H1 (cell line): ENCODE measurements around the gene LANCL2. TPM values are rescaled to one million over a fixed set of nuclear protein-coding genes. Genes with fewer than 3 reads are reported as not detected.

Experiments
- CTCF ChIA-PET: fragments of 300-600 bp; sonication (Branson Sonifier 250); formaldehyde crosslinking; loops from one replicate; lab custom pipeline; 2021; ENCODE audit not compliant: partially characterized antibody; lab: Charles Lee
- POLR2A ChIA-PET: fragments of 300-600 bp; sonication (Branson Sonifier 250); formaldehyde crosslinking; loops from one replicate; lab custom pipeline; 2021; ENCODE audit warnings: inconsistent platforms; ENCODE audit not compliant: partially characterized antibody; lab: Charles Lee
- DNase-seq, 2 experiments: peaks; one replicate each; pipeline versions ENCODE4 v3.0.0 to v3.0.0-alpha.2; 2010 to 2022; ENCODE audit warnings: low spot score in 2 of 2, low read depth in 1 of 2, mixed read lengths in 1 of 2
- FAIRE-seq: peaks from 2 replicates; lab custom pipeline; 2011; peaks lifted over from hg19 to GRCh38; lab: Jason Lieb, UNC
- H2AFZ ChIP-seq: 2 replicates; pipeline ENCODE4 v1.8.1; 2012; ENCODE audit warnings: low read length, inconsistent platforms
- H2AK5ac ChIP-seq: 2 replicates; pipeline ENCODE4 v1.6.1; 2013; ENCODE audit warnings: low read depth, low read length
- H2BK120ac ChIP-seq: replicated peaks from 2 replicates; pipeline ENCODE3; 2013; ENCODE audit warnings: low read depth, low read length, inconsistent platforms
- H2BK12ac ChIP-seq: 2 replicates; pipeline ENCODE4 v1.6.1; 2013; ENCODE audit warnings: low read depth, low read length
- H2BK15ac ChIP-seq: 2 replicates; pipeline ENCODE4 v1.6.1; 2013; ENCODE audit warnings: low read length
- H2BK20ac ChIP-seq: 2 replicates; pipeline ENCODE4 v1.6.1; 2013; ENCODE audit warnings: low read length
- H2BK5ac ChIP-seq: 2 replicates; pipeline ENCODE4 v1.6.1; 2013; ENCODE audit warnings: low read depth, low read length
- H3K14ac ChIP-seq: 2 replicates; pipeline ENCODE4 v1.6.1; 2013; ENCODE audit warnings: inconsistent platforms; ENCODE audit not compliant: insufficient read length
- H3K18ac ChIP-seq: 2 replicates; pipeline ENCODE4 v1.6.1; 2013; ENCODE audit warnings: low read length; ENCODE audit errors: extremely low read depth
- H3K23ac ChIP-seq: 2 replicates; pipeline ENCODE4 v1.6.1; 2013; ENCODE audit warnings: inconsistent platforms; ENCODE audit not compliant: insufficient read length
- H3K23me2 ChIP-seq: 2 replicates; pipeline ENCODE4 v1.6.1; 2013; ENCODE audit warnings: low read depth, low read length
- H3K27ac ChIP-seq: 2 replicates; pipeline ENCODE4 v1.6.1; 2011; ENCODE audit warnings: low read depth, low read length, inconsistent platforms
- H3K27me3 ChIP-seq, 4 experiments: replicated peaks in 1 of 4; 1 replicate in 1 of 4; 2 replicates in 3 of 4; pipeline versions ENCODE4 v1.6.1 to v1.8.1; 2011 to 2013; ENCODE audit warnings: low read length in 3 of 4, mild to moderate bottlenecking in 3 of 4, inconsistent platforms in 2 of 4, mixed read lengths in 2 of 4, moderate library complexity in 1 of 4; ENCODE audit not compliant: control insufficient read depth in 3 of 4, insufficient read depth in 3 of 4; ENCODE audit errors: extremely low read depth in 1 of 4
- H3K36me3 ChIP-seq, 4 experiments: 2 replicates each; pipeline versions ENCODE4 v1.6.1 to v1.8.1; 2011 to 2013; ENCODE audit warnings: mild to moderate bottlenecking in 4 of 4, low read length in 3 of 4, moderate library complexity in 2 of 4, control low read depth in 1 of 4, inconsistent platforms in 1 of 4; ENCODE audit not compliant: insufficient read depth in 4 of 4, control insufficient read depth in 2 of 4
- H3K4ac ChIP-seq: replicated peaks from 2 replicates; pipeline ENCODE3; 2013; ENCODE audit warnings: low read length, low read depth, mixed read lengths, inconsistent platforms; ENCODE audit not compliant: insufficient read length
- H3K4me1 ChIP-seq, 4 experiments: replicated peaks in 1 of 4; 1 replicate in 1 of 4; 2 replicates in 3 of 4; pipeline versions ENCODE4 v1.6.1 to v1.8.1; 2011 to 2013; ENCODE audit warnings: low read length in 3 of 4, inconsistent platforms in 2 of 4, mixed read lengths in 1 of 4; ENCODE audit not compliant: insufficient read depth in 4 of 4, control insufficient read depth in 3 of 4
- H3K4me2 ChIP-seq, 2 experiments: 2 replicates each; pipeline versions ENCODE4 v1.6.1 to v1.8.1; 2011 to 2013; ENCODE audit warnings: low read depth in 2 of 2, low read length in 2 of 2, control low read depth in 1 of 2, inconsistent platforms in 1 of 2, mild to moderate bottlenecking in 1 of 2; ENCODE audit not compliant: insufficient read depth in 1 of 2
- H3K4me3 ChIP-seq, 4 experiments: fragments of 200-600, 300-600 bp in 1 of 4; sonication (generic), shearing (Covaris generic), sonication (Bioruptor Twin) in 1 of 4; 2 replicates each; pipeline versions ENCODE4 v1.5.1 to v1.8.1; 2011 to 2016; ENCODE audit warnings: low read length in 4 of 4, low read depth in 3 of 4, control low read depth in 2 of 4, inconsistent platforms in 2 of 4, mild to moderate bottlenecking in 2 of 4, mixed read lengths in 1 of 4, moderate library complexity in 1 of 4; ENCODE audit not compliant: insufficient read depth in 2 of 4; ENCODE audit errors: extremely low read depth in 1 of 4
- H3K56ac ChIP-seq: replicated peaks from 2 replicates; pipeline ENCODE3; 2013; ENCODE audit warnings: low read depth, mild to moderate bottlenecking, mixed read lengths, low read length, inconsistent platforms; ENCODE audit not compliant: insufficient read length
- H3K79me1 ChIP-seq: 2 replicates; pipeline ENCODE4 v1.6.1; 2013; ENCODE audit warnings: low read depth, low read length, control low read depth
- H3K79me2 ChIP-seq, 2 experiments: 2 replicates each; pipeline versions ENCODE4 v1.6.1 to v1.8.1; 2012 to 2013; ENCODE audit warnings: low read length in 2 of 2, mild to moderate bottlenecking in 2 of 2, inconsistent platforms in 1 of 2; ENCODE audit not compliant: insufficient read depth in 2 of 2, control insufficient read depth in 1 of 2
- H3K9ac ChIP-seq, 4 experiments: replicated peaks in 1 of 4; 1 replicate in 1 of 4; 2 replicates in 3 of 4; pipeline versions ENCODE4 v1.6.1 to v1.8.1; 2011 to 2013; ENCODE audit warnings: low read depth in 3 of 4, low read length in 3 of 4, control low read depth in 2 of 4, mild to moderate bottlenecking in 2 of 4, moderate library complexity in 2 of 4, inconsistent platforms in 1 of 4; ENCODE audit errors: extremely low read depth in 1 of 4
- H3K9me3 ChIP-seq, 2 experiments: 2 replicates each; pipeline versions ENCODE4 v1.6.1 to v1.8.1; 2012 to 2013; ENCODE audit warnings: mild to moderate bottlenecking in 2 of 2, moderate library complexity in 2 of 2, control low read depth in 1 of 2, inconsistent platforms in 1 of 2, low read depth in 1 of 2, low read length in 1 of 2, mixed read lengths in 1 of 2; ENCODE audit not compliant: insufficient read depth in 2 of 2
- H4K20me1 ChIP-seq, 2 experiments: replicated peaks in 1 of 2; 2 replicates each; pipeline versions ENCODE3 to v1.8.1; 2011 to 2013; ENCODE audit warnings: inconsistent platforms in 2 of 2, low read length in 2 of 2, mild to moderate bottlenecking in 1 of 2; ENCODE audit not compliant: insufficient read depth in 2 of 2, control insufficient read depth in 1 of 2
- H4K5ac ChIP-seq: 2 replicates; pipeline ENCODE4 v1.6.1; 2013; ENCODE audit warnings: low read length, low read depth, mixed read lengths, inconsistent platforms; ENCODE audit not compliant: insufficient read length
- H4K8ac ChIP-seq: 2 replicates; pipeline ENCODE4 v1.8.0; 2013; ENCODE audit warnings: mild to moderate bottlenecking, moderate library complexity, low read length, inconsistent platforms; ENCODE audit not compliant: insufficient read depth; ENCODE audit errors: extremely low read depth
- H4K91ac ChIP-seq: replicated peaks from 2 replicates; pipeline ENCODE3; 2013; ENCODE audit warnings: low read length, mixed read lengths, inconsistent platforms; ENCODE audit not compliant: insufficient read length
- EGR1 ChIP-seq: IDR thresholded peaks from 2 replicates; pipeline ENCODE4 v1.6.1; 2011; ENCODE audit warnings: low read depth, low read length, borderline replicate concordance
- JUND ChIP-seq: IDR thresholded peaks from 2 replicates; pipeline ENCODE4 v1.6.1; 2011; ENCODE audit warnings: mild to moderate bottlenecking, improper control_type of control experiment, low read length
- PHF8 ChIP-seq: fragments of 200-600 bp; sonication (generic); conservative IDR thresholded peaks from 2 replicates; pipeline ENCODE4 v1.7.1; 2012; ENCODE audit warnings: low read depth, mild to moderate bottlenecking, inconsistent platforms, low read length, moderate library complexity
- RAD21 ChIP-seq, 2 experiments: IDR thresholded peaks in 1 of 2; conservative IDR thresholded peaks in 1 of 2; 2 replicates each; pipeline ENCODE4 v1.6.1; 2011; ENCODE audit warnings: low read depth in 2 of 2, low read length in 2 of 2, improper control_type of control experiment in 1 of 2, inconsistent platforms in 1 of 2, mild to moderate bottlenecking in 1 of 2, moderate library complexity in 1 of 2
- RBBP5 ChIP-seq: IDR thresholded peaks from 2 replicates; pipeline ENCODE4 v1.7.1; 2012; ENCODE audit warnings: low read depth, mild to moderate bottlenecking, inconsistent platforms, low read length, moderate library complexity, borderline replicate concordance
- RNF2 ChIP-seq: fragments of 200-900, 300-1000 bp; sonication (generic); IDR thresholded peaks from 2 replicates; pipeline ENCODE4 v1.7.1; 2016; ENCODE audit warnings: borderline replicate concordance, low read depth, mild to moderate bottlenecking, antibody characterized with exemption, low read length; ENCODE audit not compliant: poor library complexity, severe bottlenecking; ENCODE audit errors: missing control alignments
- RXRA ChIP-seq: IDR thresholded peaks from 2 replicates; pipeline ENCODE4 v1.6.1; 2011; ENCODE audit warnings: low read depth, mild to moderate bottlenecking, low read length, moderate library complexity; ENCODE audit not compliant: insufficient read depth
- SIRT6 ChIP-seq: IDR thresholded peaks from one replicate; pipeline ENCODE4 v1.7.1; 2012; ENCODE audit warnings: low read length, inconsistent platforms
- SIX5 ChIP-seq: IDR thresholded peaks from 2 replicates; pipeline ENCODE4 v1.6.1; 2011; ENCODE audit warnings: mild to moderate bottlenecking, low read depth, low read length
- SP4 ChIP-seq: IDR thresholded peaks from 2 replicates; pipeline ENCODE4 v1.6.1; 2012; ENCODE audit warnings: low read length, inconsistent platforms
- TBP ChIP-seq: IDR thresholded peaks from 2 replicates; pipeline ENCODE4 v1.6.1; 2011; ENCODE audit warnings: low read depth, low read length, improper control_type of control experiment
- TCF12 ChIP-seq: IDR thresholded peaks from 2 replicates; pipeline ENCODE4 v1.6.1; 2011; ENCODE audit warnings: low read depth, mild to moderate bottlenecking, low read length
- TEAD4 ChIP-seq: IDR thresholded peaks from 2 replicates; pipeline ENCODE4 v1.6.1; 2012; ENCODE audit warnings: low read depth, low read length, inconsistent platforms, mixed read lengths
- WGBS, 2 experiments: shearing (Covaris generic) in 1 of 2; methylation state at CpG; one replicate each; pipeline versions ENCODE4 v1.1.6 to v1.1.7; 2013 to 2015; ENCODE audit warnings: low lambda C conversion rate in 2 of 2, mixed read lengths in 2 of 2, inconsistent platforms in 1 of 2, low coverage in 1 of 2, missing lambda C conversion rate in 1 of 2; ENCODE audit not compliant: insufficient replicate concordance in 2 of 2, insufficient coverage in 1 of 2, insufficient read length in 1 of 2; ENCODE audit errors: extremely low coverage in 1 of 2, missing lambda C conversion rate in 1 of 2; 5-methylcytosine and 5-hydroxymethylcytosine counted together
- polyA plus RNA-seq, 7 experiments: library from polyadenylated mRNA; depleted of rRNA in 3 of 7; stranded (reverse) in 5 of 7; unstranded in 2 of 7; fragments of >200 nt in 5 of 7; fragments of 200-250 nt in 2 of 7; gene quantifications; 1 replicate in 5 of 7; 2 replicates in 1 of 7; 4 replicates in 1 of 7; pipeline versions ENCODE4 v1.2.1 to v1.2.3, GENCODE V29; 2011 to 2013; ENCODE audit warnings: missing spikeins in 2 of 7, mixed read lengths in 2 of 7
- total RNA-seq: library from RNA; stranded (reverse); fragmentation: NEBNext Ultra II Directional; extraction: Animal tissue kit (Norgen Biotek cat#: 25700); gene quantifications from 2 replicates; pipeline ENCODE4 v1.2.1, GENCODE V29; 2021
- TF ChIP-seq, protein P1 (sequence below): IDR thresholded peaks from 2 replicates; pipeline ENCODE4 v1.6.1; 2011; ENCODE audit warnings: low read length, improper control_type of control experiment

LANCL2 gene
- total and polyA plus RNA-seq, 2 of the 8 experiments (the other 6 are each of a cell fraction or from before 2014, with no cell fraction given), result 9.2 to 9.5 TPM

DNA sequence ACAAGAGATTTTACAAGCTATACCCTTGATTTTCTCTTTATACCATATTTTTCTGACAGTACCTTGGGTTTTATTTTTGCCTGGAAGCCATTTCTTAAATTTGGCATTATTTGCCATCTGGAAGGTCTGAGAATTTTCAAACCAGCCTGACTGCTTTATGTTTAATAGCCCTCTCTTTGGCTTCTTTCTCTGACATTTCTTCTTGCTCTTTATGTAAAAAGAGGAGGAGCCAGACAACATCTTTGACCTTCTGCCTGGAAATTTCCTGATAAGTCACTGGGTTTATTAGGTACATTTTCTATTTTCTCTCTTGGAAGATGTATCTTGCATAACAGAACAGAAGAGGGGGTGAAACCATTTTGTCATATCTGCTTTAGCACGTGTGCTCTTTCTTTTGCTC, 79.6 kb downstream of the LANCL2 start:
- Histone ChIP-seq H3K27me3 (no peaks in the 10 kb centered on the region; a peak in 1 of 7 replicates), H3K4ac (no peak overlapping the region), H2BK20ac (no peak overlapping the region), H3K4me1 (no peaks in the 10 kb centered on the region), H3K27ac (no peak overlapping the region), H3K9me3 (no peaks in the 10 kb centered on the region), H2BK12ac (no peak overlapping the region), H3K56ac (no peak overlapping the region), H4K20me1 (no peaks in the 10 kb centered on the region), H3K4me3 (no peak overlapping the region), H3K9ac (no peak overlapping the region), H2AFZ (no peak overlapping the region), H4K91ac (no peak overlapping the region), H3K79me1 (no peaks in the 10 kb centered on the region), H2BK5ac (no peak overlapping the region), H4K5ac (no peak overlapping the region), H3K18ac (no peak overlapping the region), H3K23me2 (peaks cover 2% of the 10 kb centered on the region; the same call in 1 of the 2 replicates), H3K36me3 (no peaks in the 10 kb centered on the region), H2BK15ac (no peak overlapping the region), H3K4me2 (no peak overlapping the region), H4K8ac (no peak overlapping the region), H3K79me2 (no peaks in the 10 kb centered on the region), H3K23ac (no peak overlapping the region), H2BK120ac (no peak overlapping the region), H2AK5ac (no peak overlapping the region), H3K14ac (no peak overlapping the region)
- FAIRE-seq (no peak), DNase-seq (no peak)
- POLR2A ChIA-PET, result no interaction called here
- 64% methylated on average over 1 of the region's 1 CpG; no CpG with 5 or more reads in 1 of the 2 experiments for WGBS, 2 experiments
- CTCF ChIA-PET, result no interaction called here
- TF ChIP-seq, protein P1, sequence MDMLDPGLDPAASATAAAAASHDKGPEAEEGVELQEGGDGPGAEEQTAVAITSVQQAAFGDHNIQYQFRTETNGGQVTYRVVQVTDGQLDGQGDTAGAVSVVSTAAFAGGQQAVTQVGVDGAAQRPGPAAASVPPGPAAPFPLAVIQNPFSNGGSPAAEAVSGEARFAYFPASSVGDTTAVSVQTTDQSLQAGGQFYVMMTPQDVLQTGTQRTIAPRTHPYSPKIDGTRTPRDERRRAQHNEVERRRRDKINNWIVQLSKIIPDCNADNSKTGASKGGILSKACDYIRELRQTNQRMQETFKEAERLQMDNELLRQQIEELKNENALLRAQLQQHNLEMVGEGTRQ, result no peak
- TF ChIP-seq SIX5, result no peak
- no peak for TF ChIP-seq TEAD4
- no peak for TF ChIP-seq SIRT6
- no peak for TF ChIP-seq RNF2
- no peak for TF ChIP-seq RAD21 (IDR thresholded peaks at IDR 0.05 in 1 of 2, conservative IDR thresholded peaks at IDR 0.05 in 1 of 2; ENCODE audit: low read depth in 2 of 2, low read length in 2 of 2)
- no peak for TF ChIP-seq RBBP5
- TF ChIP-seq TCF12, result no peak
- TF ChIP-seq JUND, result no peak
- TF ChIP-seq SP4, result no peak
- no peak for TF ChIP-seq PHF8
- no peak for TF ChIP-seq TBP
- no peak for TF ChIP-seq RXRA
- no peak for TF ChIP-seq EGR1
